ENCODE measurements around the gene HMGB1. TPM values are rescaled to one million over a fixed set of nuclear protein-coding genes. Genes with fewer than 3 reads are reported as not detected.

The HMGB1 gene
- total RNA-seq, 4 donors from 2014 or later, result 212 to 327 (median 271) TPM

GRCh38 chr13:30479883-30480219, 14.1 kb upstream of the HMGB1 start:
- Histone ChIP-seq H3K4me1 (peaks cover 5% of the 10 kb centered on the region), H3K36me3 (no peaks in the 10 kb centered on the region), H3K27ac (no peak overlapping the region), H3K27me3 (no peaks in the 10 kb centered on the region), H3K4me3 (no peak overlapping the region), H3K9me3 (no peaks in the 10 kb centered on the region)
- 96% methylated on average over 1 of the region's 1 CpG for WGBS
- TF ChIP-seq POLR2AphosphoS5 (IDR thresholded peaks at IDR 0.05), result no peak
- no peak for TF ChIP-seq EP300 (IDR thresholded peaks at IDR 0.05)
- no peak for DNase-seq (ENCODE audit: low spot score in 2 of 2)

GRCh38 chr13:30479154-30479882, 13.6 kb upstream of the HMGB1 start:
- WGBS, result 75% methylated on average over 5 of the region's 5 CpGs

GRCh38 chr13:30477346-30478195, 11.8 kb upstream of the HMGB1 start:
- Histone ChIP-seq H3K4me1 (peaks cover 5% of the 10 kb centered on the region), H3K27me3 (no peaks in the 10 kb centered on the region), H3K36me3 (no peaks in the 10 kb centered on the region), H3K4me3 (no peak overlapping the region), H3K27ac (no peak overlapping the region), H3K9me3 (no peaks in the 10 kb centered on the region)
- 76% methylated on average over 4 of the region's 4 CpGs for WGBS
- no peak for DNase-seq (ENCODE audit: low spot score in 2 of 2)
- TF ChIP-seq EP300 (IDR thresholded peaks at IDR 0.05), result no peak
- no peak for TF ChIP-seq POLR2A (IDR thresholded peaks at IDR 0.05)
- no peak for TF ChIP-seq CTCF (IDR thresholded peaks at IDR 0.05)
- no peak for TF ChIP-seq POLR2AphosphoS5 (IDR thresholded peaks at IDR 0.05)

More at GRCh38 chr13:30479154-30479882, 13.6 kb upstream of the HMGB1 start:
- Histone ChIP-seq H3K4me3 (no peak overlapping the region), H3K27me3 (no peaks in the 10 kb centered on the region), H3K36me3 (no peaks in the 10 kb centered on the region), H3K4me1 (peaks cover 5% of the 10 kb centered on the region), H3K27ac (no peak overlapping the region), H3K9me3 (no peaks in the 10 kb centered on the region)
- TF ChIP-seq CTCF (IDR thresholded peaks at IDR 0.05) (no peak), EP300 (IDR thresholded peaks at IDR 0.05) (no peak), POLR2A (IDR thresholded peaks at IDR 0.05) (no peak), POLR2AphosphoS5 (IDR thresholded peaks at IDR 0.05) (no peak)
- no peak for DNase-seq (ENCODE audit: low spot score in 2 of 2)

- H3K4me1 ChIP-seq, result no peaks in the 10 kb centered on the region
- WGBS, result 97% methylated on average over 1 of the region's 1 CpG
- H3K36me3 ChIP-seq, result no peaks in the 10 kb centered on the region
- H3K27ac ChIP-seq, result no peak overlapping the region
- H3K9me3 ChIP-seq, result no peaks in the 10 kb centered on the region
- DNase-seq (ENCODE audit: low spot score in 2 of 2), result no peak
- H3K4me3 ChIP-seq, result no peak overlapping the region
- no peak for TF ChIP-seq POLR2A (IDR thresholded peaks at IDR 0.05)
- TF ChIP-seq CTCF (IDR thresholded peaks at IDR 0.05), result no peak
- TF ChIP-seq POLR2AphosphoS5 (IDR thresholded peaks at IDR 0.05), result no peak
- TF ChIP-seq EP300 (IDR thresholded peaks at IDR 0.05), result no peak
- no peaks in the 10 kb centered on the region for H3K27me3 ChIP-seq
These were observed 7.9 kb upstream of the HMGB1 start for GRCh38 chr13:30473675-30474074.

- WGBS, result 56% methylated on average over 4 of the region's 4 CpGs
- DNase-seq (ENCODE audit: low spot score in 2 of 2), result no peak
- peaks cover 12% of the 10 kb centered on the region for H3K36me3 ChIP-seq
- no peaks in the 10 kb centered on the region for H3K9me3 ChIP-seq
- no peaks in the 10 kb centered on the region for H3K27me3 ChIP-seq
- no peak overlapping the region for H3K27ac ChIP-seq
- H3K4me3 ChIP-seq, result no peak overlapping the region
- peaks cover 29% of the 10 kb centered on the region for H3K4me1 ChIP-seq
- TF ChIP-seq POLR2AphosphoS5 (IDR thresholded peaks at IDR 0.05) (no peak), POLR2A (IDR thresholded peaks at IDR 0.05) (no peak), CTCF (IDR thresholded peaks at IDR 0.05) (no peak), EP300 (IDR thresholded peaks at IDR 0.05) (no peak)
These were observed 1.1 kb upstream of the HMGB1 start for GRCh38 chr13:30466841-30467252.

Data from suprapubic skin (tissue), 4 donors.